ENCODE measurements around the gene SPEF2. TPM values are rescaled to one million over a fixed set of nuclear protein-coding genes. Genes with fewer than 3 reads are reported as not detected.

Gene SPEF2
- total and polyA plus RNA-seq, 8 donors, result 1.5 to 25.4 (median 3.8) TPM

GRCh38 chr5:35672995-35673394, 55.3 kb downstream of the SPEF2 start:
- H3K9me3 ChIP-seq, result no peaks in the 10 kb centered on the region
- no peaks in the 10 kb centered on the region for H3K27me3 ChIP-seq
- WGBS, 5 donors, result 50 to 79% (median 72%) methylated on average over 1 of the region's 1 CpG
- H3K4me1 ChIP-seq, result peaks cover 0 to 7% (median 0%) of the 10 kb centered on the region in 4 donors
- peak overlapping the region in 1 of 5 donors; percentile 17 for H3K27ac ChIP-seq
- no peaks in the 10 kb centered on the region for H3K36me3 ChIP-seq
- TF ChIP-seq POLR2A (IDR thresholded peaks at IDR 0.05), result no peak
- TF ChIP-seq CTCF (IDR thresholded peaks at IDR 0.05), result no peak
- TF ChIP-seq POLR2AphosphoS5 (IDR thresholded peaks at IDR 0.05), result no peak
- no peak for TF ChIP-seq EP300 (IDR thresholded peaks at IDR 0.05)
- intact Hi-C loops (cut with DNase I; ENCODE audit: low total_unique reads), result no loop called here
- peak in 1 of 2 donors; percentile 79 for DNase-seq
- no peak overlapping the region for H3K4me3 ChIP-seq

GRCh38 chr5:35674049-35674448, 56.4 kb downstream of the SPEF2 start:
- H3K27me3 ChIP-seq, result no peaks in the 10 kb centered on the region
- TF ChIP-seq POLR2A (IDR thresholded peaks at IDR 0.05) (no peak), CTCF (IDR thresholded peaks at IDR 0.05) (no peak), EP300 (IDR thresholded peaks at IDR 0.05) (no peak), POLR2AphosphoS5 (IDR thresholded peaks at IDR 0.05) (no peak)
- intact Hi-C loops (cut with DNase I; ENCODE audit: low total_unique reads), result no loop called here
- no peak for DNase-seq
- WGBS, 5 donors, result 83 to 91% (median 86%) methylated on average over 2 of the region's 2 CpGs
- H3K9me3 ChIP-seq, result no peaks in the 10 kb centered on the region
- H3K4me1 ChIP-seq, result peaks cover 0 to 7% (median 0%) of the 10 kb centered on the region in 4 donors
- H3K36me3 ChIP-seq, result no peaks in the 10 kb centered on the region
- H3K4me3 ChIP-seq, result no peak overlapping the region
- no peak overlapping the region for H3K27ac ChIP-seq

- H3K27ac ChIP-seq, result no peak overlapping the region
- H3K36me3 ChIP-seq, result no peaks in the 10 kb centered on the region
- H3K9me3 ChIP-seq, result no peaks in the 10 kb centered on the region
- no peak overlapping the region for H3K4me3 ChIP-seq
- TF ChIP-seq POLR2AphosphoS5 (IDR thresholded peaks at IDR 0.05), result no peak
- TF ChIP-seq EP300 (IDR thresholded peaks at IDR 0.05), result no peak
- no peak for TF ChIP-seq POLR2A (IDR thresholded peaks at IDR 0.05)
- no peak for TF ChIP-seq CTCF (IDR thresholded peaks at IDR 0.05)
- H3K4me1 ChIP-seq, result peaks cover 0 to 7% (median 0%) of the 10 kb centered on the region in 4 donors
- WGBS, 5 donors, result 96 to 97% (median 97%) methylated on average over 12 of the region's 12 CpGs
- no peak for DNase-seq
- intact Hi-C loops (cut with DNase I; ENCODE audit: low total_unique reads), result no loop called here
- no peaks in the 10 kb centered on the region for H3K27me3 ChIP-seq
Measured at GRCh38 chr5:35675392-35675791, 57.7 kb downstream of the SPEF2 start.

DNA sequence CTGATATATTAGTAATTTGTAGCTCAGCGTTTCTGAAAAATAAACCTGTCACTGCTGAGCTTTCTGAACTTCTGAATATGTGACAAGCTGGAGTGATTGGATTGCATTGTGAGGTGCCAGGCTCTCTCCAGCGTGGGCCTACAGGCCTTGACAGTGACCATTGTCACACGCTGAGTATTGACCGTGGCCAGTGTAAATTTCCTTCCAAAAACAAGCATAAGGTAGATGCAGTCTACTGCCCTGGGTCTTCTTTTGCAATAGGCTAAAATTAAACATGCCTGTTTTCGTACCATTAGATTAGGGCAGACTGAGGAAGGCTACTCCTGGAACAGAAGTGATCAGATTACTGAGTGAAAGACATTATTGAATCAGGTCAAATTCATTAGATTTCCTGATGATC, 60.2 kb downstream of the SPEF2 start:
- Histone ChIP-seq H3K36me3 (no peaks in the 10 kb centered on the region), H3K4me3 (no peak overlapping the region), H3K27ac (no peak overlapping the region), H3K27me3 (no peaks in the 10 kb centered on the region), H3K9me3 (no peaks in the 10 kb centered on the region), H3K4me1 (peaks cover 0 to 4% (median 0%) of the 10 kb centered on the region in 4 donors)
- 87 to 95% (median 94%) methylated on average over 5 of the region's 5 CpGs for WGBS, 5 donors
- intact Hi-C loops (cut with DNase I; ENCODE audit: low total_unique reads), result no loop called here
- TF ChIP-seq CTCF (IDR thresholded peaks at IDR 0.05), result no peak
- TF ChIP-seq EP300 (IDR thresholded peaks at IDR 0.05), result no peak
- no peak for TF ChIP-seq POLR2A (IDR thresholded peaks at IDR 0.05)
- TF ChIP-seq POLR2AphosphoS5 (IDR thresholded peaks at IDR 0.05), result no peak
- no peak for DNase-seq
